Measurements from ENCODE around the gene MS4A4A. TPM values are rescaled to one million over a fixed set of nuclear protein-coding genes. Genes with fewer than 3 reads are reported as not detected.

MS4A4A gene
- total and polyA plus RNA-seq, 2 of the 8 experiments (the other 6 are each of a cell fraction or from before 2014, with no cell fraction given), result not detected

- no peak for TF ChIP-seq KDM5A (IDR thresholded peaks at IDR 0.05; ENCODE audit: low read length)
- TF ChIP-seq TAF7 (optimal IDR thresholded peaks at IDR 0.05; ENCODE audit: borderline replicate concordance, low read depth, low read length), result no peak
- TF ChIP-seq EGR1 (IDR thresholded peaks at IDR 0.05; ENCODE audit: borderline replicate concordance, low read depth, low read length), result no peak
- no peak for TF ChIP-seq CHD2 (IDR thresholded peaks at IDR 0.05; ENCODE audit: low read length)
Measured at GRCh38 chr11:60282286-60282685, 1.8 kb downstream of the MS4A4A start (continued).
